NOMO-1 treated with DMSO at 0.1 percent for 48 hours (cell line): ENCODE results near the gene RAB3D.
"Not testable (repeated sequence)": the region's sequence is repeated elsewhere in the genome, so short reads cannot be mapped to it uniquely, and the experiment has no call there.

Experiments
- DNase-seq: peaks from one replicate; lab custom pipeline; 2025; ENCODE audit not compliant: unreplicated experiment; lab: John Stamatoyannopoulos, UW

RAB3D gene

DNA sequence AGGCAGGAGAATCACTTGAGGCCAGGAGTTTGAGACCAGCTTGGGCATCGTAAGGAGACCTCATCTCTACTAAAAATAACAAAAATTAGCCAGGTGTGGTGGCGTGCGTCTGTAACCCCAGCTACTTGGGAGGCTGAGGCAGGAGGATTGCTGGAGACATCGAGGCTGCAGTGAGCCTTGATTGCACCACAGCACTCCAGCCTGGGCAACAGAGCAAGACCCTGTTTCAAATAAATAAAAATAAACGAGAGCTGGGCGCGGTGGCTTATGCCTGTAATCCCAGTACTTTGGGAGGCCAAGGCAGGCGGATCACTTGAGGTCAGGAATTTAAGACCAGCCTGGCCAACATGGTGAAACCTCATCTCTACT is 626 bp upstream of the RAB3D start:
- not testable (repeated sequence) for DNase-seq

DNA sequence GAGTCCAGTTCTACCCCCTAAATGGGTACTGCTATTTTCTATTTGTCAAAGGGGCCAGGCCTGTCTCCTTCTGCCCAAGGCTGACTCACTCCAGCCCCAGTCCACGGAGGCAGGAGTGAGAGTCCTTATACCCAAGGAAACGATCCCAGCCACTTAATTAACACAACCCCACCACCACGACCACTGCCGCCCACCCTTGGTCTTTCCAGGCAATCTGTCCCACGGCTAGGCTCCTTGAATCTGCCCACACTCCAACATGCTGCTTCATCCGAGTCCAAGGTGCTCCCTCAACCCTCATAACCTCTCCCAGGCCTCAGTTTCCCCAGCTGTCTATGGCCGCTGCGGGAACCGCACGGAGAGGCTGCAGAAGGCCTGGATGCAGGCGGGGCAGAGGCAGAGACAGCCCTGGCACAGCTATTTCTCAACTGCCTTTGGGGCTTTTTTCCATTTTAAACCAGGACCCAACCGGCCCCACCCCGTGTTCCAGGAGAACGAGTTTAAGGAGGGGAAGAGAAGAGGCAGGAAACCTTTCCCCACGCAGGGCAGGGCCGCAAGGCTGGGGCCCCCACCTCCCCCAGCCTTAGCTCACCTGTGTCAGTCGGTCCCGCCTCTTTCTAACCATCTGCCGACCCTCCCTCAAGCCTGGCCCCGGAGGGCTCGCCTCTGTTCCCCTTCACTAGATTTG is 746 bp downstream of the RAB3D start:
- DNase-seq = no peak

DNA sequence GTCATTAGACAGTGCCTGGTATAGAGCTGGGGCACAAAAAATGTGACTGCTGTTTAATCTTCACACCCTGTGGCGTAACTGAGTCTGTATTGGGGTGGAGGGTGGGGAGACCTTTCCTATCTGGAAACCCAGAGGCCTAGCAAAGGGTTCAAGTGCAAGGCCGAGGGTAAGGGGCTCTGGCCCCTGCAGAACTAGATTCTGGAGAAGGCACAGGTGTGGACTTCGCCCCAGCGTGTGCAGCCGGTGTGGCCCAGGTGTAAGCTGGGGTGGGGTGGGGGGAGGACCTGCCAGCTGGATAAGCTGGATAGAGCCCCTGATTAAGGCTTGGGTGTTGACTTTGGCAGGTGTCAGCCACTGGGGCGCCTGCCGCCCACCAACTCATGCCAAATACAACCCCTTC is 1.3 kb downstream of the RAB3D start:
- DNase-seq = no peak

DNA sequence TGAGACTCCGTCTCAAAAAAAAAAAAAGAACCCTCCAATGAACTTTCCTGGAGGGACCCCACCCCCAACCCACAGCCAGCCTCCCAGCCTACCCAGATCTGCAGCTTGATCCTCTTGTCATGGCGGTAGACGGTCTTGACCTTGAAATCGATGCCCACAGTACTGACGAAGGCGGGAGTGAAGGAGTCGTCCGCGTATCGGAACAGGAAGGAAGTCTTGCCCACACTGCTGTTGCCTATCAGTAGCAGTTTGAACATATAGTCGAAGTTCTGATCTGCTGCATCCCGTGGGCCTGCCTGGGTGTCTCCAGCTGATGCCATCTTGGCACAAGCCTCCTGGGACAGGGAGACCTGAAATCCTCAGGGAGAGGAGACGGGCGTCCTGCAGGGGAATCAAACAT is 2.4 kb downstream of the RAB3D start:
- DNase-seq = peak; percentile 39

DNA sequence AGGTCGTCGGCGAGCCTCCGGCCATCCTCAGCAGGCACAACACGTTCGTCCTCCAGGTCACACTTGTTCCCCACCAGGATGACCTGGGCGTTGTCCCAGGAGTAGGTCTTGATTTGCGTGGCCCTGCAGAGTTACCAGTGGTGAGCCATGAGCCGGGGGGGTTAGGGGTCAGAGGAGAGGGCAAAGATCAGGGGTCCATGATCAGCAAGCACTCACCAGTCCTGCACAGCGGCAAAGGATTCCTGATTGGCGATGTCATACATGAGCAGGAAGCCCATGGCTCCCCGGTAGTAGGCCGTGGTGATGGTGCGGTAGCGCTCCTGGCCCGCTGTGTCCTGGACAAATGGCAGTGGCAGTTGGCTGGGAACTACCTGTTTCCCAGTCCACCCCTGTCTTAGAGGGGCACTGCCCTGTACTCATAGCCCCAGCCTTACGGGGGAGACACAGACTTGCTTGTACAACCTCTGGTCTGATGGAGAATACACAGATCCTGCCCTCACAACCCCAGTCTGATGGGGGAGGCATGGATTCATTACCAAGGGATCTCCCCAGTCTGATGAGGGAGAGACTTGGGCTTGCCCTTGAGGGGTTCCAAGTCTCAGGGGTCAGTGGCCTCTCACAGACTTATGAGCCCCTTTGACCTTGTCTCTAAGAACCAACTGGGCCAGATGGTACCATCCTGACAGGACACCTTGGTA is 3.9 kb downstream of the RAB3D start:
- DNase-seq = no peak

DNA sequence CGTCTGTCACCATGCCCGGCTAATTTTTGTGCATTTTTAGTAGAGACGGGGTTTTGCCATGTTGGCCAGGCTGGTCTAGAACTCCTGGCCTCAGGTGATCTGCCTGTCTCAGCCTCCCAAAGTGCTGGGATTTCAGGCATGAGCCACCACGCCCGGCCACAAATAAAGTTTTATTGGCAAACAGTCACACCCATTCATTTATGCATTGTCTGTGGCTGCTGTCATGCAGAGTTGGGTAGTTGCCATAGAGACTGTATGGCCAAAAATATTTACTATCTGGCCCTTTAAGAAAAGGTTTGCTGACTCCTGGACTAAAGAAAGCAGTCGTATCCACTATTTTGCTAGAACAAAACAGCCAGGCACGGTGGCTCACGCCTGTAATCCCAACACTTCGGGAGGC is 5.6 kb downstream of the RAB3D start:
- not testable (repeated sequence) for DNase-seq

DNA sequence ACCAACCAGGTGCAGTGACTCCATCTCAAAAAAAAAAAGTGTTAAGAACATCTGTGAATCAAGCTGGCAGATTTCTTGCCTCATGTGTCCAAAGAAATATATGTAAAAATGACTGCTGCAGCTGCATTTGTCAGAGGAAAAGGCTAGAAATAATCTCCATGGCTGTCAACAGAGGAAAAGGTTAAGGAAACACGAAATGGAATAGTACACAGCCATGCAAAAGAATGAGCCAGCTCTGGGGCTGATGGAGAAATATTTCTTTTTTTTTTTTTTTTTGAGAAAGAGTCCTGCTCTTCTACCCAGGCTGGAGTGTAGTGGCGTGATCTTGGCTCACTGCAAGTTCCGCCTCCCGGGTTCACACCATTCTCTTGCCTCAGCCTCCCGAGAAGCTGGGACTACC is 6.6 kb downstream of the RAB3D start:
- no peak for DNase-seq

DNA sequence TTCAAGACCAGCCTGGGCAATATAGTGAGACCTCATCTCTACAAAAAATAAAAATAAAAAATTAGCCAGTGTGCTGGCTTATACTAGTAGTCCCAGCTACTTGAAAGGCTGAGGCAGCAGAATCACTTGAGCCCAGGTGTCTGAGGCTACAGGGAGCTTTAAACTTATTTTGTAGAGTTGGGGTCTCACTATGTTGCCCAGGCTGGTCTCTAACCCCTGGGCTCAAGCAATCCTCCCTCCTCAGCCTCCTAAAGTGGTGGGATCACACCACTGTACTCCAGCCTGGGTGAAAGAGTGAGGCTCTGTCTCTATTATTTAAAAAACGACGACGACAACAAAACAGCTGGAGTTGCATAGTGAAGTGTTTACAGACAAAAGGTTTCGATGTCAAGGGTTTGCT is 8.0 kb downstream of the RAB3D start:
- no peak for DNase-seq

DNA sequence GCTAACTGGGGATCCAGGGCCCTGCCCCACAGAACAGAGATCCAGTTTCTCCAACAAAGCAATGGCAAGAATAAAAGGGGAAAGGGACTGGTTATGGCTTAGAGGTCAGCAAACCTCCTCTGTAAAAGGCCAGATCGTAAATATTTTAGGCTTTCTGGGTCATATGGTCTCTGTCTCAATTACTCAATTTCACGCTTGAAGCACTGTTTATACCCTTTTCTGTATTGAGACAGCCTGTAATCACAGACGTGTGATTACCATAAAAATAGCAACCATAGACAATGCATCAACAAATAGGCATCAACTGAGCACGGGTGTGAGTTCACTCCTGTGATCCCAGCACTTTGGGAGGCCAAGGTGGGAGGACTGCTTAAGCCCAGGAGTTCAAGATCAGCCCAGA is 9.3 kb downstream of the RAB3D start:
- no peak for DNase-seq

DNA sequence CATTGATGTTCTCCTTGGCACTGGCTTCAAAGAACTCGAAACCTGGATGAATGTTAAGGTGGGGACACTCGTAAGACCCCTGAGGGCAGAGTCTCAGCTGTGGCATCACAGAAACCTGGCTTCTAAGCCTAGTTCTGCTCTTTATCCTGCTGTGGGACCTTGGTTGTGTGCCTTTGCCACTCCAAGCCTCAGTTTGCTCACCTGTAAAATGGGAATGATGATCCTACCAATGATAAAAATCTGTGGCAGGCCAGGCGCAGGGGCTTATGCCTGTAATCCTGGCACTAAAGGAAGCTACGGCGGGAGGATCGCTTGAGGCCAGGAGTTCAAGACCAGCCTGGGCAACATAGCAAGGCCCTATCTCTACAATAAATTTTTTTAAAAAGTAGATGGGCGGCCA is 13.9 kb downstream of the RAB3D start:
- DNase-seq = no peak

DNA sequence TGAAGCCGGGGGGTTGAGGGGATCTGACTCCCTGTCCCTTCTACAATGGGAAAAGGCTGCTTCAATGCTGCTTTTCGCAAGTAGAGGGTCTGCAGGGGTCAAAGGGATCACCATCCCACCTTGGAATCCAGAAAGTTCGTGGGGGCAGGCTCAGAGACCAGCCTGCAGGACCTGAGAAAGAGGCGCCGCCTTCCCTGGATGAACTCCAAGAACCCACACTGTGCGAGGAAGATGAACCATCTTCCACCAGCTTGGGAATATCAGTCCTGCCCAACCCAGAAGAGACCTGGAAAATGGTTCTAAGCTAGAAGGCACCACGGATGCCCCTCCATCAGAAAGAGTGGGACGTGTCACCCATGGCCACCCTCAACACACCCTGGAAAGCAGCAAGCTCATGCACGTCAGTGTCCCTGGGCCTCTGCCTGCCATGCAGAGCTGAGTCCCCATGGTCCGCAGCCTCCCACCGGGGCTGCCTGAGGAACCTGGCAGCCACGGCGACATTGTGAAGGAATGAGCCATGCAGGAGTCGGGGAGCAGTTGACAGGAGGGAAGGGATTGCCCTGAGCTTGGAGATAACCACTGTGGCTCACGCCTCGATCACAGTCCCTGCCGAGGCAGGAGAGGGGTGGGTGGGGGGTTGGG is 14.6 kb downstream of the RAB3D start:
- no peak for DNase-seq

DNA sequence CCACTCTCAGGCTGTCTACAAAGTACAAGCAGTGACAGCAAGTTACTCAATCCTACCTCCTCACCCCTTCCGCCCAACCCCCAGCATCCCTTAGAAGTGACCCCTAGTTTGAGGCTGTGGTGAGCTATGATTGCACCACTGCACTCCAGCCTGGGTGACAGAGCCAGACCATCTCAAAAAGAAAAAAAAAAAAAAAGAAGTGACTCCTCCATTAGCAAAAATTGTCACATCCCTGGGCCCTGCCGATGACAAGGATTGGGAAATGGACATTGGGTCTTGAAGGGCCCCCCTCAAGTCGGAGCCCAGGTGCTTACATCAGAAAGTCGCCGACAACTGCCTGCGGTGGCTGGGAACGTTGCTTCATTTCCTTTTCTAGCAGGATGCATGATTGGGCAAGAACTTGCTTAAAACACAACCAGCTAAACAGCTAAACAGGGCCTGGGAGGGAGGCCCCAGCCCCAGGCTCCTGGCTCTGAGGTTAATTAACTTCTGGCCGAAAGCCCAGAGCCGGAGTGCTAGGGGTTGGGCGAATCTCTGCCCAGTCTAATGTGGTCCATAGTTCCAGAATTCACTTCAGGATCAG is 15.3 kb downstream of the RAB3D start:
- peak; percentile 100 for DNase-seq

DNA sequence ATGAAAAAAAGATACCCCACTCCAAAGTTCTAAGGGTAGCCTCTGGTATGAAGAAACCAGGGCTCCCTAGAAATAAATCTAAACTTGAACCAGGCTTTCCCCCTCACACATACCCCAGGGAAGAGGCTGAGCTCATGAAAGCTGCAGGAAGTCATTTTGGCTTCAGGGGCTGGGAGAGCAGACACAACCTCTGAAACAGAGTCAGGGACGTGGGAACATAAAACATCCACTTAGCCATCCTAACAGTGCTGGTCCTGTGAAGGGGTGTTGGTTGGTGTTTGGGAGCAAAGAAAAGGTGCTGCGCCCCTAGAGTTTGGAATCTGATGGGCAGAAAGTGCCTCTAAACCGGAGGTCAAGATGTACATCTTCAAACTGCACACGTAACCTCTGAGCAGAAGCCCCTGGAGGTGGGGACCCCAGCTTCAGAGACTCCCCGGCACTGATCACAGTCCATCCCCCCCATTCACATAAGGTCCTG is 15.8 kb downstream of the RAB3D start:
- peak; percentile 35 for DNase-seq

DNA sequence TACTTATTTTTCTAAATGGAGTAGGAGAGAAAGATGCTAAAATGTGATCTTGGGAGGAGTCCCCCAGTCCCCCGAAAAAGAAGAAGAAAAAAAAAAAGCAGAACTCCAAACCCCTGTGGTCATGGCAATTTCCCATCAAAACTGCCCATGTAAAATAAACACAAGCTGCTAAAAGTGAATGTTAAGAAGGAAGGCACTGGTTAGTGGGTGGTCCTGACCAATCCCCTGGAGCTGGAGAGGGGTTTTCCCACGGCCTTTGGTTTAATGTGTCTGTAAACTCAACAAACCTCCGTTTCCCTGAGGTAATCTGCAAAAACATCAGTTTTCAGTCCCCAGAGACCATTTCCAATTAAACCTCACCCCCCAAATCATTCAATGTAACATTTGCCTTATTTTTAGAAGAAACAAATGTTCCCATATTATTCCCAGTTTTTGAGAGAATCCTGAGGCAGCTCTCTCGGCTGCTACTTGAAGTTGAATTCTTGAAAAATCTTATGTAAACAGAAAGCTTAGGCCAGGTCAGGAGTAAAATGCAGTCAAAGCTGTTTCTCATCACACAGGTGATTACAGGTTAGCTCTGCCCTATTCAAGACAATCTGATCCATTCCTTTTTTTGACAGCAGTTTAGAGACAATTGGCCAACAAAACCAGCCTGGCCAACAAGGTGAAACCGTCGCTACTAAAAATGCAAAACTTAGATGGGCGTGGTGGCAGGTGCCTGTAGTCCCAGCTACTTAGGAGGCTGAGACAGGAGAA is 17.0 kb downstream of the RAB3D start:
- peak; percentile 77 for DNase-seq

DNA sequence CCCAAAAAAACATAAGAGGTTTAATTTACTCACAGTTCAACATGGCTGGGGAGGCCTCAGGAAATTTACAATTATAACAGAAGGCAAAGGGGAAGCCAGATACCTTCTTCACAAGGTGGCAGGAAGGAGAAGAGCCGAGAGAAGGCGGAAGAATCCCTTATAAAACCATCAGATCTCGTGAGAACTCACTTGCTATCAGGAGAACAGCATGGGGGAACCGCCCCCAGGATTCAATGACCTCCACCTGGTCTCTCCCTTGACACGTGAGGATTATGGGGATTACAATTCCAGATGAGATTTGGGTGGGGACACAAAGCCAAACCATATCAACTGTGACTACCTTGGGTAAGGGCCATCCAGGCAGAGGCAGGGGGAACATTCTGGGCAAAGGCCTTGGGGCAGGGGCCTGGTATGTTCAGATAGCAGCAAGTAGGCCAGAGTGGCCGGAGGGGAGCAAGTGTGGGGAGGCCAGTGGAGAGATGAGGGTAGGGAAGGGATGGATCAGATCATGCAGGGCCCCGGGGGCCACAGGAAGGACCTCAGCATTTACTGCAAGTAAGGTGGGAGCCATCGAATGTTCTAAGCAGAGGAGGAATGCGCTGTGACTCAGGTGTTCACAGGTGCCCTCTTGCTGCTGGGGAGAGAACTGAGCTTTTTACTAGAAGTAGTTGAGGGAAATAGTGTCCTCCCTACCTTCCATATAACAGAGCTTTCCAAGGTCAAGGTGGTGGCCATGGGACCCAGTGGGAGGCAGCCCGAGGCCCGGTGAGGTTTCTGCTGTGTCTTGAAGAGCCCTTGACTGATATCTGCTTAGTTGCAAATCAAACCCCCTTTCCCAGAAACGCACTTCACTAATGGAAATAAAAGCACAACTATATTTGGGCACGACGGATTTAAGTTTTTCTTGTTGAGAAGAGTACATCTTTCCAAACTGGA is 18.0 kb downstream of the RAB3D start:
- peak; percentile 25 for DNase-seq

DNA sequence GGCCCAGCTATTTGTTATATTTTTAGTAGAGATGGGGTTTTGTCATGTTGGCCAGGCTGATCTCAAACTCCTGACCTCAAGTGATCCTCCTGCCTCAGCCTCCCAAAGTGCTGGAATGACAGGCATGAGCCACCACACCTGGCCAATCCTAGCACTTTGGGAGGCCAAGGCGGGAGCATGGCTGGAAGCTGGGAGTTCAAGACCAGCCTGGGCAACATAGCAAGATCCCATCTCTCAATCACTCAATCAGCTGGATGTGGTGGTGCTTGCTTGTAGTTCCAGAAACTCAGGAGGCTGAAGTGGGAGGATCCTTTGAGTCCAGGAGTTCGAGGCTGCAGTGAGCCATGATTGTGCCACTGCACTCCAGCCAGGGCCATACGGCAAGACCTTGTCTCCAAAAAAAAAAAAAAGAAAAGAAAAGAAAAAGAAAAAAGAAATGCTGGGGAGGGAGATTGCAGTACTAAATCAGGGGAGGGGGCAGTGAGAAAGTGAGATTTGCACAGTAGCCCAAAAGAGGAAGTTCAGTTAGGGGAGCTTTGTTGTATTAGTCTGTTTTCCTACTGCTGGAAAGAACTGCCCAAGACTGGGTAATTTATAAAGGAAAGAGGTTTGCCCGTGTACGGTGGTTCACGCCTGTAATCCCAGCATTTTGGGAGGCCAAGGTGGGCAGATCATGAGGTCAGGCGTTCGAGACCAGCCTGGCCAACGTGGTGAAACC is 19.0 kb downstream of the RAB3D start:
- peak; percentile 76 for DNase-seq

DNA sequence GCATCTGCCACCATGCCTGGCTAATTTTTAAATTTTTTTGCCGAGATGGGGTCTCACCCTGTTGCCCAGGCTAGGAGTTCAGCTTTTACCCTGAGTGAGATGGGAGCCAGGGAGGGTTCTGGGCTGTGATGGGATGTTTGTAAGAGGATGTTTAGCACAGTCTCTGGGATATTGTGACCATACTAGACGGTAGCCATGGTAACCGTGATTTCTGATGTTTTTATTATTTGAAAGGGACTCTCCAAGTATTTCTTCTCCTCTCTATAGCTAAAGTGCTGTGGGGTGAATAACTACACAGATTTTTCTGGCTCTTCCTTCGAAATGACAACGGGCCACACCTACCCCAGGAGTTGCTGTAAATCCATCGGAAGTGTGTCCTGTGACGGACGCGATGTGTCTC is 33.1 kb downstream of the RAB3D start:
- no peak for DNase-seq

DNA sequence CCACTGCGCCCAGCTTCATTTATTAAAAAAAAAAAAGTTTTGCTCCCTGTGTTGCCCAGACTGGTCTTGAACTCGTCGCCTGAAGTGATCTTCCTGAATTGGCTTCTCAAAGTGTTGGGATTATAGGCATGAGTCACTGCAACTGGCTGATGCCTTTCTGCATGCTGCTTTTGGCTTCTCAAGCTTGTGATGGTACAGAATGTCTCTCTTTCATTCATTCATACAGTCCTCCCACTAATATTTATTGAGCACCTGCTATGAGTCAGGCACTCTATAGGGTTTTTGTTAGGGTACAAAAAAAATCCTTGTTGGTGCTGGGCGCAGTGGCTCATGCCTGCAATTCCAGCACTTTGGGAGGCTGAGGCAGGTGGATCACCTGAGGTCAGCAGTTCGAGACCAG is 34.5 kb downstream of the RAB3D start:
- DNase-seq = no peak

DNA sequence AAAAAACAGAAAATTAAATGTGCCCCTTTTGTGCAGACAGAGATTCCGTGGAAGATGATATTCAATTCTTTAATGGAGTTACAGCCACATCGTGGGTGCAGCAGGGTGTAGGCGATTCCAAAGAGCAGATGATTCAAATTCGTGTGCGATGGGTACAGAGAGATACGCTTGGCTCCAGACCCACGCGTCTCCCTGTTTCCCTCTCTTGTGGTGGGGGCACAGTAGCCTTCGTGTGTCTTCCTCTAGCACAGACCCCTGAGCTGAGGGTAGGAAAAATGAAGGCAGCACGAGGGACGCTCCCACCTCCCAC is 38.7 kb downstream of the RAB3D start:
- DNase-seq = no peak
